ENCODE measurements around the gene PAK5.

PAK5 gene

DNA sequence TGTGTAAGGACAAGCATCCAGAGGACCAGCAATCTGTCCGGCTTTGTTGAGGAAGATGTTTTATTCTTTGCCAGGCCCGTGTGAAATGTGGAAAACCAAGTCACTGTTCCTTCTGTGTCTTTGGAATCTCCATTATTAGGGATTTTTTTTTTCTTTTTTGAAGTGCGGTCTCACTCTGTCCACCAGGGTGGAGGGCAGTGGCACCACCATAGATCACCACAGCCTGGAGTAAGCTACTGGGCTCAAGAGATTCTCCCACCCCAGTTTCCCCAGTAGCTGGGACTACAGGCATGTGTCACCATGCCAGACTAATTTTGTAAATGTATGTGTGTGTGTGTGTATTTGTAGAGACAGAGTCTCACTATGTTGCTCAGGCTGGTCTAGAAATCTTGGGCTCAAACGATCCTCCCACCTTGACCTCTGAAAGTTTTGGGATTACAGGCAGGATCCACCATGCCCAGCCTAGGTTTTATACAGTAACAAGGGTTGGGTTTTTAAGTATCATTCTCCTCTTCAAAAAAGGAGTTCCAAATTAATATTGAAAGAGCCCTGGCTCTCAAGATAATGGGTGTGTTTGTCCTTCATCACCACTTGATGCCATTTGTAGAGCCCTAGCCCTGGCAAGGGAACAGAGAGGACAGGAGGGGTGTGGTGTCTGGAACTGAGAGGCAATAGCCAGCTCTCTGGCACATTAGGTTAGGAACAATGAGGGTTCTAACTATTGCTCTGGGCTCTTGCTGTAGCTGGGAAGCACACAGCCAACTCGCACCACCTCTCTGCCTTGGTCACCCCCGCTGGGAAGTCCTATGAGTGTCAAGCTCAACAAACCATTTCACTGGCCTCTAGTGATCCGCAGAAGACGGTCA, 321.3 kb downstream of the PAK5 start:
- DNase-seq (ENCODE audit: low read depth) = no peak

DNA sequence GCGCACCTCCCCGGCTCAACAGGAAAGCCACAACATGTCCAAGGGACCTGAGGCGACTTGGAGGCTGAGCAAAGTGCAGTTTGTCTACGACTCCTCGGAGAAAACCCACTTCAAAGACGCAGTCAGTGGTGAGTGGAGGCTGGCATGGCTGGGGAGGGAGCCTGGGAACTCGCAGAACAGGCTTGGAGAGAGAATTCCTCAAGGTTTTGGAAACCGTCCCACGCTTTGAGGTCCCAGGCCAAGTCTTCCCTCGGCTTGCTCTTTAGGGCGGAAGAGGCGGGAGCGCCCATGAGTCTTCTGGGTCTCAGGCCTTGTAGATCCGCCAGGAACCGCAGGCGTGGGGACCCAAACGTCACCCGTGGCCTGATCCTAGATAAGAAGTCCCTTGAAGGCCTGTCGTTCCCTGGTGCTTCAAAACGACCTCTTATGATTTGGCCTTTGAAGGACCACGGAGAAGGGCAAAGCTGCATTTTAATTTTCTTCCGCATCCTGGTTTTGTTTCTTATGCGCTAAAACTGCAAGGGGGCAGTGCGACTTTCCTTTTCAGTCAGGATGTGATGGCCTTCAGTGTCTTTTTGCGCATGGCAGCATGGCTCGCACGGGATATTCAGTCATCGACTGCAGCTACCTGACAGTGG, 322.5 kb downstream of the PAK5 start:
- DNase-seq (ENCODE audit: low read depth) = no peak

DNA sequence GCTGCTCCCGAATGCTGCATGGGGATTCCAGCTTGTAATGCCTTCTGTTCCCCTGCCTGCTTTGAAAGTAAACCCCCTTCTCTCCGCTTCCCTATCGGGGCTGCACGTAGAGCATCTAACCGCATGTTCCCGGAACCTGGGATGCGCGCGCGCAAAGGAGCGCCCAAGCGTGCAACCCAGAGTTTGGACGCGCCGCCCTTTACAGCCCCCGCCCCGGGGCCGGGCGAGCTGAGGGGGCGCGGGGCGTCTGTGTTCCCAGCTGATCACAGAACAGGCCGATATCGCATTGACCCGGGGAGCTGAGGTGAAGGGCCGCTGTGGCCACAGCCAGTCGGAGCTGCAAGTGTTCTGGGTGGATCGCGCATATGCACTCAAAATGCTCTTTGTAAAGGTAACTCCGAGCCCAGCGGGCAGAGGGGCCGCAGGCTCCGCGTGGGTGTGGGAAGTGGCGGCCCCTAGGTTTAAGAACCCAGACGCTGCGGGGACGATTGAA, 323.1 kb downstream of the PAK5 start:
- DNase-seq (ENCODE audit: low read depth) = no peak

DNA sequence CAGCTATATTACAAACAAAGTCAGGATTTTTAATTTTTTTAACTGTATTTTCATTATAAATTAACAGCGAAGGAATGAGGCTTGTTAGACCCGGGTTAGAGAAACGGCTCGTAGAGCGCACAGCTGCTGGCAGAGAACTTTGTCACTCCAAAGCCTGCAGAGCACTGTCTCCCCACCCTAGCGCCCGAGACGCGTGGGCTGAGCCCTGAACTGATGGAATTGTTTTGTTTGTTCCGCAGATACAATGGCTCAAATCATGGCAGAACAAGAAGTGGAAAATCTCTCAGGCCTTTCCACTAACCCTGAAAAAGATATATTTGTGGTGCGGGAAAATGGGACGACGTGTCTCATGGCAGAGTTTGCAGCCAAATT, 323.7 kb downstream of the PAK5 start:
- no peak for DNase-seq (ENCODE audit: low read depth)

DNA sequence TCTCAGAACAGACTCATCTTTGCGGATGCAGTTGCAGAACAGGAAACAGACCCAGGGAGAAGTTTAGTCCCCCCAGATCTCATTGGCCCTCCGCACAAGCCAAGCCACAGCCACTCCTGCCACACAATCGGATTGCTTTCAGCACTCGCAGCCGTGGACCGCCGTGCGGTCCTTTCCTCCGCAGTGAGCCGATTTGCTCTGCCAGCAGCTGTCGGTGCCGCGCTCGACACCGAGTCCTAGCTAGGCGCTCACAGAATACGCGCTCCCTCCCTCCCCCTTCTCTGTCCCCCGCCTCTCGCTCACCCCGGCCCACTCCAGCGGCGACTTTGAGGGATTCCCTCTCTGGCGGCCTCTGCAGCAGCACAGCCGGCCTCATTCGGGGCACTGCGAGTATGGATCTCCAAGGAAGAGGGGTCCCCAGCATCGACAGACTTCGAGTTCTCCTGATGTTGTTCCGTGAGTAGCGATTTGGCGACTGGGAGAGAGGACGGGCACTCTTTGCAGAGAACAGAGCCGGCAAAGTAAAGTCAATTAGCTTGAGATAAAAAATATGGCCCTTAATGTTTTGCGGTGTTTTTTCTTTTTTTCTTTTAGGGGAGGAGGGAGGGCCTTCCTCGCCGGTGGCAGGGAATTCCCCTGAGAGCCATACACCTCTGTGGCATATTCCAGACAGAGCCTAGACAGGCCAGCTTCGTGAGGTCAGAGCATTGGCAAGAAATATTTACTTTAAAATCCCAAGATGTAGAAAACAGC, 324.2 kb downstream of the PAK5 start, which contains the start of gene LAMP5:
Gene LAMP5, plus strand, starts transcription at position 130 of the 753 bp plus-strand sequence. Its CDS starts 263 bp downstream, at position 393.
- no peak for DNase-seq (ENCODE audit: low read depth)

DNA sequence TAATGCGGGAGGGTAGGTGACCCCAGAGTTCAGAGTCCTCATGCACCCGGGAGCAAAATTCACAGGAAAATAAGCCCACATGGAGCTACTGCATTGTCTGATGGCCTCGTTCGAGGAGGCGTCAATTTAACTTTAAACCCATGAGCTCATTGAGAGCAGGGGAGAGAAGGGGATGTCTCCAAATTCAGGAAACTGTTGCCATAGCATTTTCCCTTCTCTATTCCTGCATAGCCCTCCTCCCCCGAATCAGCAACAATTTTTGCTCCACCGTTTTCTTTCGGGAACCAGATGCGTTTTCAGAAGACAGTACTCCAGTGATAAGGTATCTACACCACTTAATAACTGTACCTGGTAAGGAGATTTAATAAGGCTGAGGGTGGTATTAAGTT, 324.8 kb downstream of the PAK5 start:
- DNase-seq (ENCODE audit: low read depth) = no peak

DNA sequence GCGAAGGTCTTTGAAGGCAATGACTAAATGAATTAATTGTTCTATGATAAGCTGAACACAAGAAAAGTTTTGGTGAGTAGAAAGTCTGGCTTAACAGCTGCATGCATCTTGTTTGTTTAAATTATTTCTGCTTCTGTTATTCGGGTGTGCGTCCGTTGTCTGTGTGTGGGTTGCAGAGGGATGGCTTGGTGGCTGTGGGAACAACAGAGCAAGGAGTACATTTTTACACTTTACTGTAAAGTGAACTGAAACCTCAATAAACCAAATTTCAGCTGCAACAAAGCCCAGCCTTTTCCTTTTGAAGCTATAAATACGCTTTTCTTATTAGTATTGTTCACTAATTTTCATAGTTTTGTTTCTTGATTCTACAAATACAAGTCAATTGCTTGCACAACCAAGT, 328.0 kb downstream of the PAK5 start:
- no peak for DNase-seq (ENCODE audit: low read depth)

DNA sequence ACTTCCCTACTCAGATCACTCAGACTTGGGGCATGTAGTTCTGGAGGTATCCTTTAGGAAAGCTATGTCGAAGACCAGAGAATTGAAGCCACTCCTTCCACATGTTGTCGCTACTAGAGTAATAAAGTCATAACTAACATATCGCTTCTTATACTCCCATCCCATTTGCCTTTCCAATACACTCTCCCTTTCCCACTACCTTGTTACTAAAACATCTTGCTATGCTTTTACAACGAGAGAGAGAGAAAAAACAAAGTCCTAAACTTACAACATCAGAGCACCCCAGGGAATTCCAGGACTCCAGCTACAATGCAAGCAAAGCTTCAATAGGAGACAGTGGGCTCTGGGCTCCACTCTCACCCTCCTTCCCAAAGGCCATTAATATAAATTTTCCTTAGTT, 329.6 kb downstream of the PAK5 start:
- DNase-seq (ENCODE audit: low read depth) = no peak

DNA sequence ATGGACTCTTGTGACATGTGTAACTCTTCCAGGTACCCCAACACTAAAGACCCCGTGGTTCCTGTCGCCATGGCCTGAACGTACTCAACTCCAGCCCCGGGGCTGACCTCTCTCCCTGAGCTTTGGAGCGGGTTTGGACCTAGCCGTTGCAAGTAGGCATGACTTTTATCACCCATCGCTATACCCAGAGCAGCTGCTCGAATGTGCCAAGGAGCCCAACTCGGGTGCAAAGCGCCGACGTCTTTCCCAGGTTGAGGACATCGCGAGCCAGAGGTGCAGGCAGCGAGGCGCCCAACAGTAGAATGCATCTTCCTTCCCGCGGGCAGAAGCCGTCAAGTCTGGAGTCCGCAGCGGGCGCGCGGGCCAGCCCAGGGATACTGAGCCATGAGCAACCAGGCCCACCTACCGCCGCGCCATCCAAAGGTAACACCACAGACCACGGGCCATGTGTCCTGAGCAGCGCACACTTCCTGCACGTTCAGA, 330.1 kb downstream of the PAK5 start:
- no peak for DNase-seq (ENCODE audit: low read depth)

DNA sequence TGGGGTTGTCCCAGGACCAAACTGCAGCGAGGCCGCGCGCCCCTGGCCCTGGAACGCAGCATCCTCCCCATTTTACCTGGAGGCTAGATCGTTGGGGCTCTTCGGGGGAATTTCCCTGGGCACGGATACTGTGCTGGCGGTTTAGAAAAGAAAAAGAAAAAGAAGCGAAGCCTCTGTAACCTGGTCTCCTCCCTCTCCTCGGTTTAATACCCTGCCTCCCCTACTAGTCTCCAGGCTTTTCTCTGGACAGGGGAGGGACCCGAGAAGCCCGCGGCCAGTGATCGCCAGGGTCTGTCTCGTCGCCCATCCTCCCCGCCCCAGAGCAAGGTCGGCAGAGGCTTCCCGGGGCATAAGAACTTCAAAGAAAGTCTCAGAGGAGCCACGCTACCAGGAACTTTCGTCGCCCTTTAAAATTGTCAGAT, 330.6 kb downstream of the PAK5 start:
- DNase-seq (ENCODE audit: low read depth) = no peak

DNA sequence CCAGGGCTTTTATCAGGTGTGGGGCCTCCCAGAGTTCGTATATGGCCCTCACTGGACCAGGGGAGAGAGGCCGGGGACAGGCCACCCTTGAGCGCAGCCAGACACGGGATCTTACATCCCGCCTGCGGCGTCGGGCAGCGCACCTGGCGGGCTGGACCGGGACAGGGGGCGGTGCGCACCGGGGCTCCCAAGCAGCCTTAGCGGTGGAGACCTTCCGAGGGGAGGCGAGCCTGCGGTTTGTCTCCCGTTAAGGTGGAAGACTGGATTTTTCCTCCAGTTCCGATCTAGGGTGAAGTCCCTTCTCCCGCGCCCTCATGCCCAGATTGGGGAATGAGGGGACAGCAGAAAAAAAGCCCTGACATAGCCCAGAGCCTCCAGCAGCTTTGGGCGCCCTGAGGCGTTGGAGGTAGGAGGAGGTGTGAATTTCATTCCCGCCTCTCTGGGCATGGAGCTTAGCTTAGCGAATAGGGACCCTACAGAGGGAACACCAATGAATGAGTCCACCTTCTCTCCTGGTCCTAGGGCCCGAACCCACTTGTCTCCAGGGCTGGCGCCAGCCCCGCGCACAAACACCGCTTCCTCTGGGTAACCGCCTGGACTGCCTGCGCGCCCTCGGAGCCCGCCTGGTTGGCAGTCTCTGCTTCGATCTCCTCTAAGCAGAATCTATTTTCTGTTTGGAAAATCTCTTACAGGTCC, 331.2 kb downstream of the PAK5 start:
- no peak for DNase-seq (ENCODE audit: low read depth)

DNA sequence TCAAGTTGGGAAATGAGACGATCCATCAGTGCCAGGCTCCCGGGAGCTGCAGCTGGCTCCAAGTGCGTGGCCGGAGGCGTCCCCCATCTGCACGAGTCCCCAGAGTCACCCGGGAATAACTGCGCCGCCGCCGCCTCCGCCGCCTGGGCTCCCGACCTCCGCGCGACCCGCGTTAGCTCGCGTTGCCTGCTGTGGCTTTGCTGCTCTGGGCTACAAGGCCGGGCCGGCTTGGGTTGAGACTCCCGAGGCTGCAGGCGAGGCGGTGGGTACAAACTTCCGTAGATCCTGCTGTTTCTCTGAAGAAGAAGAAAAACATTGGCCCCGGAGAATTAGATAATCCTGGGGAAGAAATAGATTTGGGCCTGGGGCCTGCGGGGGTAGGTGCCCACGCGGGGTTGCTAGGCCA, 331.9 kb downstream of the PAK5 start:
- no peak for DNase-seq (ENCODE audit: low read depth)

DNA sequence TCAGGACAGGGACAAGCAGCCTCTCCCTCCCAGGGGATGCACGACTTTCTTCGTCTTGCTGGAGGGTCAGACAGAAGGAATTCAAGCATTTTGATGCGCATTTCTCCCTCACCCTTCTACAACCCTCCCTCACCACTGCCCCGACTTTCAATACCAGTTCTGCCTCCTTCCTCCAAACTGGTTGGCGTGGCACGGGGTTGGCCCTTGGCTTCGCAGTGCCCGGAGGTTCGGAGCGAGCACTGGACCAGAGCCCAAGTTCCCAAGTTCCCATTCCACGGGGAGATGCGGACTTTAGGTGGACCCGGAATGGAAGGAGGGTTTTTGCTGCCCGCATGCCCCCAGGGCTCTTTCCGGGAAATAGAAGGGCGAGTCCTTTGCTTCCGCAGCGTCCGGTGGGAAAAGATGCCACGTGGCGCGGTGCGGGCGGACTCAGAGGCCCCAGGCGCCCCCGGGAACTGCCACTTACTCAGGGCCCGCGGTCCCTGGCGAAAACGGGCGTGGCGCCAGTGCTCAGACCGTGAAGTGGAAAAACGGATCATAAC, 332.5 kb downstream of the PAK5 start:
- DNase-seq (ENCODE audit: low read depth) = no peak

DNA sequence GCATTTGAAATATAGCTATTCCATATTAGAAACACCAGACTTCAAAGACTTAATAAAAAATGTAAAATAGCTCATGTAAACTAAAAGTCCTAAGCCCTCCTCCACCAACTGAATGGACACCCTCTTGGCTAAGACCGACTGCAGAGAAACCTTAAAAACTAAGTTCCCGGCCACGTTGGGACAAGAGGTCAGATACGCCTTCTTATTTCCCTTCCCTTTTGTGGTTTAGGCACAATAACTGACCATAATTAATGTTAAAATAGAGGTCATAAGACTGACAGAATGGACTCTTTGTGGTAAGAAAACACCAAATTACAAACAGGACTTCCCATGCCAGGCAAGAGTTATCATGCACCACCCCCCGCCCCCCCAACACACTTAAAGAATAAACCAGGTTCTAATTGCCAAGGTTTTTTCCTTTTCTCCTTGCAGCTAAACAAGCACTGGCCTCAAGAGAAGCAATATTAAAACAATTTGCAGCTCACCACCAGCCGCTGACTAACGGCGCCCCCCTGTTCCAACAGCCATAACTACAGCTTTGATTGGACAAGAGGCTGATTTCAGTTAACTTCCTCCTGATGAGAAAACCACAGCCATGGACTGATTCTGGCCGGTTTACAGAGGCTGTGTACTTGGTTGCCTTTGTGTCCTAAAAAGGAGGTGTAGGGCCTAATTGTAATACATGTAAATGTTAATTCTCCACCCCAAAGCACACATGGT, 335.2 kb downstream of the PAK5 start:
- DNase-seq (ENCODE audit: low read depth) = peak; percentile 70

DNA sequence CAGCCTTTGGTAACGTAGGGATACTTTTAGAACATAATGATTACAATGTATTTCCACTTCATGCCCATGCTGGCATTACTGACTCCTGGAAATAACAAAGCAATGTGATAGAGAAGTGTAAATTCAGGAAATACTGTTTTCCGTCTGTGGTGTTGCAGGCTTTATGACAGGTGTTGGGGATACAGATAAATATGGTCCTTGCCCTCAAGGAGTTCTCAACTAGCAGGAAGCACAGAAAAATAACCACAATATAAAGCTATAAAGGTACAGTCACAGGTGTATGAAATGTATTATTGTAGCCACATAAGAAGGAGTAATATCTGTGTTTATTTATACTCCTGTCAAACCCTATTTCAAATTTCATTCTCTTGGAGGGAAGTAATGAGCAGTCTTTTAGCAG, 337.4 kb downstream of the PAK5 start:
- no peak for DNase-seq (ENCODE audit: low read depth)

DNA sequence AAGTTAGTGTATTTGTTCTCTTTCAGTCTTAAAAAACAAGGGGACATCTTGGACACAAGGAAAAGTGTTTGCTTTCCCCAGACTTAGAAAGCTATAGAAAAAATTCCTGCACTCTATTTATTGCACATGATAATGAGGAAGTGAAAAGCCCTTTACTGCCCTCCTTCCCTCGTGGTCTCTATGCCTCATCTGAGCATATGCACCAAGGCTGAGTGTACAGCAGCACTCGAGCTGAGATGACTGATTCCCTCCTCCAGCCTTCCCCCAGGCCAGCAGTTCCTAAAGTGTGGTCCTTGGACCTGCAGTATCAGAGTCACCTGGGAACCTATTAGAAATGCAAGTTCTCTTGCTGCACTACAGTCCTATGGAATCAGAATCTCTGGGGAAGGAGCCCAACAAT, 338.8 kb downstream of the PAK5 start:
- DNase-seq (ENCODE audit: low read depth) = no peak

DNA sequence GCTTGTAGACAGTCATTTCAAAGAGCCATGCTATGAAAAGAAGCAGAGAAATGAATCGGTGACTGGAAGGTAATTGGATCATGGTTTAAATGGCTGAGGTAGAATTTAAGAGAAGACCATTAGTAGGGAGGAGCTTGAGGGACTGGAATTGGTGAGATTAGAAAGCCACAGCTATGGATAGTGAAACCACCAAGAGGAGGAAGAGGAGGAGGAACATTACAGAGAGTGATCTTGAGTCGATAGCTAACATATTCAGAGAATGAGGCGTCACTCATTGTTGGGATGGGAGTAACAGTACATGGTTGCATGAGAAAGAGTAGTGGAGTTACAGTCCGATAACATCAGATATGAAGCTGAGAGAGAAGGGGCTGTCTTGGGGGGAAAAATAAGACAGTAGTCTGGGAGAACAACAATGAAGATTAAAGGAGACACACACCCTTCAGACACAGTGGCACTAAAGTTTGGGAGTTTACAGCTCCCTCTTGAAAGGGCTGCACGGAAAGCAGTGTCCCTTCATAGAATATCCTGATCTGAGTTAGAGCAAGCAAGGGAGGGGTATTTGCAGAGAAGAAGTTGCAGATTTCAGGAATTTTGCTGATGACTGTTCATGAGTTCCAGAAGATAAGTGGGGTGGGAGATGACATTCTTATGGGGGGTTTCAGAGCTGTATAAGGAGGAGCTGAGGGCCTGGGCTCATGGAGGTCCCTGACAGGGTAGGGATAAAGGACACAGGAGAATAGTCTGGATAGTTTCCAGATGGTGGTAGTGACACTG, 339.6 kb downstream of the PAK5 start:
- DNase-seq (ENCODE audit: low read depth) = no peak

DNA sequence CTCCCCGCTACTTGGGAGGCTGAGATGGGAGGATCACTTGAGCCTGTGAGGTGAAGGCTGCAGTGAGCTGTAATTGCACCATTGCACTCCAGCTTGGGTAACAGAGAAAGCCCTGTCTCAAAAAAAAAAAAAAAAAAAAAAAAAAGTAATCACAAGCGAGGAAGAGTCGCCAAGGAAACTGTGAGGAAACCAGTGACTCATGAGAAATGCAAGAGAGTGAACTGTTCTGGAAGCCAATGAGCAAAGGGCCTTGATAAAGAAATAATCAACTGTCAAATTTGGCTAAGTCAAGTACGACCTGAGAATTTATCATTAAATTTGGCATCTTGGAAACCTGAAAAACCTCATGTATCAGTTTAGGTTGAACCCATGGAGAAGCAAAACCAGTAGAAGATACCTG, 340.6 kb downstream of the PAK5 start:
- DNase-seq (ENCODE audit: low read depth) = peak; percentile 38

DNA sequence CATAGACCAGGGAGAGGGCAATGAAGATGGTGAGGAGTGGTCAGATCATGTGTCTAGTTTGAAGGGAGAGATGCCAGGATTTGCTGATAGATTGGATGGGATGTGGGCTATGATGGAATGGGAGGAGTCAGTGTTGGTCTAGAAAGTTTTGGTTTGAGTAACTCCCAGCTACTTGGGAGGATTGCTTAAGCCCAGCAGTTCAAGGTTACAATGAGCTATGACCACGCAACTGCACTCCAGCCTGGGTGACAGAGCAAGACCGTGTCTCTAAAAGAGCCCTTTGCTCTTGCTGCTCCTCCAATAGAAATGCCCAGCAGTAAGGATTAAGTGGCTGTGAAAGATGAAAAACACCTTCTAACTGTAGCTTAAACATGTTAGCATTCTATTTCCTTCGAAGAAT, 342.7 kb downstream of the PAK5 start:
- DNase-seq (ENCODE audit: low read depth) = no peak

DNA sequence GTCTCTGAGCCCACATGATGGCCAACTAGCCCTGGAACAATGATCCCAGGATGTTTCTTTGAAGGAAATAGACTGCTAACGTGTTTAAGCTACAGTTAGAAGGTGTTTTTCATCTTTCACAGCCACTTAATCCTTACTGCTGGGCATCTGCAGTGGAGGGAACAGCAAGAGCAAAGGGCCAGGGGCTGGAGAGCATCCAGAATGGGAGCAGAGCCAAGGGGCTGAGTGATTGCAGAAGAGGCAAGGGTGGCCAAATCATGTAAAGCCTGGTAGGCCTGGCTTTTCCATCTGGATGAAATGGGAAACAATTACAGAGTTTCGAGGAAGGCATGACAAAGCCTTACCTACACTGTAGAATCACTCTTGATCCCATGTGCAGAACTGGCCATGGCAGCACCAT, 343.2 kb downstream of the PAK5 start:
- DNase-seq (ENCODE audit: low read depth) = no peak
